Stimulated activated CD4-positive, alpha-beta T cell treated with anti-CD3 and anti-CD28 coated beads, Interleukin-4, amount 100 ng/mL, for 1 hour (primary cell): ENCODE results near the gene ERVH48-1.
"Not testable (repeated sequence)": the region's sequence is repeated elsewhere in the genome, so short reads cannot be mapped to it uniquely, and the experiment has no call there.

ENCODE experiments used
- DNase-seq: peaks from one replicate; pipeline ENCODE4 v3.0.0-alpha.2; 2020

The ERVH48-1 gene

GRCh38 chr21:42938606-42938995, 13.2 kb upstream of the ERVH48-1 start:
- not testable (repeated sequence) for DNase-seq

DNA sequence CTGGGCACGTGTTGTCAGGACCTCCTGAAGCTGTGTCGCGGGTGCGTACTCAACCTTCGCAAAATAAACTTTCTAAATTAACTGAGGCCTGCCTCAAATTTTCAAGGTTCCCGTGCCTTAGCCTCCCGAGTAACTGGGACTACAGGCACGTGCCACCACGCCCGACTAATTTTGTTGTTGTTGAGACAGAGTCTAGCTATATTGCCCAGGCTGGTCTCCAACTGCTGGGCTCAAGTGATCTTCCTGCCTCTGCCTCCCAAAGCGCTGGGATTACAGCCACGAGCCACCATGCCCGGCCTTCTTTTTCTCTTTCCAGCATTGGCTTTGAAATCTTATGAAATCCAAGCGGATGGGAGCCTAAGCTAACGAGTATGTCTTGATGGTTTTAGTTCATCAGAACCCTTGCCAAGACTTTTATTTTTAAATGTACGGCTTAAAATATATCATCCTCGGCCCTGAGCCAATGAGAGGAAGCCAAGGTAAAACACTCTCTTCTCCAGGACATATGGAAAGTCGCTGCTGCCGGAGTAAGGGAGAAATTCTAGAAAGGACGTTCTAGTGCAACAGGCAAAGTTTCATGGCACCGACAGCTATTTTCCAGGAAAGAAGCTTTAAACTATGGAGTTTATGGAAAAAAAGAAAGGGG, 12.7 kb upstream of the ERVH48-1 start:
- no peak for DNase-seq

GRCh38 chr21:42937034-42937940, 11.9 kb upstream of the ERVH48-1 start:
- DNase-seq, result not testable (repeated sequence)

- DNase-seq, result not testable (repeated sequence)
These were observed 10.9 kb upstream of the ERVH48-1 start for GRCh38 chr21:42936360-42936759.

DNA sequence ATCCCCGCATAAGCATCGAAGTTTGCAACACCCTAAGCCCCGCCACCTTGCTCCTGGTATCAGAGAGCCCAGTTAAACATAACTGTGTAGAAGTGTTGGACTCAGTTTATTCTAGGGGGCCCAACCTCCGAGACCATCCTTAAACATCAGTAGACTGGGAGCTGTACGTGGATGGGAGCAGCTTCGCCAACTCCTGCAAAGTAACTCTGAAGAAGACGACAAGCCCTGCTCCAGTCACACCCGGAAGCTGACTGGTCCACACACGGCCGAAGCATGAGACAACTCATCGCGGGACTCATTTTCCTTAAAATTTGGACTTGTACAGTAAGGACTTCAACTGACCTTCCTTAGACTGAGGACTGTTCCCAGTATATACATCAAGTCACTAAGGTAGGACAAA, 8.5 kb upstream of the ERVH48-1 start:
- DNase-seq, result not testable (repeated sequence)

GRCh38 chr21:42933137-42933970, 7.9 kb upstream of the ERVH48-1 start:
- not testable (repeated sequence) for DNase-seq

DNA sequence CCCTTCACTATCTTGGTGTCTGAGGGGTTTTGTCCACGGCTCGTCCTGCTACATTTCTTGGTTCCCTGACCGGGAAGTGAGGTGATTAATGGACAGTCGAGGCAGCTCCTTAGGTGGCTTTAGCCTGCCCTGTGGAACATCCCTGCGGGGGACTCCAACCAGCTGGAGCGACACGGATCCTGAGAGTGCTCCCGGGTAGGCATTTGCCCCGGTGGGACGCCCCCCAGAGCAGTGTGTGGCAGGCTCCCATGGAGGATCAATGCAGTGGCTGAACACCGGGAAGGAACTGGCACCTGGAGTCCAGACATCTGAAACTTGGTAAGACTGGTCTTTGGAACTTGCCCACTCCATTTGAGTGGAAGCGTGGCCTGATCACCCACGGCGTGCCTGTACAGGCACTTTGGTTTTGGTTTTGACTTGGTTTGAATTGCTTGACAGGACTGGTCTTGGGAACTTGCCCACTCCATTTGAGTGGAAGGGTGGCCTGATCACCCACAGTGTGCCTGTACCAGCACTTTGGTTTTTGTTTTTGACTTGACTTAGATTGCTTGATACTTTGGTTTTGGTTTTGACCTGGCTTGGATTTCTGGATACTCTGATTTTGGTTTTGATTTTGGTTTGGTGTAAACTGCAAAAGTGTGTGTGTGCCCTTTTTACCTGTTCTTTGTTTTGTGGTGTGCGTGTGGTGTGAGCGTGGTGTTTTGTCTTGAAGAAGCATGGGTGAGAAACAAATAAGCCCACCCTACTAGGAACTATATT, 7.1 kb upstream of the ERVH48-1 start:
- DNase-seq, result not testable (repeated sequence)

DNA sequence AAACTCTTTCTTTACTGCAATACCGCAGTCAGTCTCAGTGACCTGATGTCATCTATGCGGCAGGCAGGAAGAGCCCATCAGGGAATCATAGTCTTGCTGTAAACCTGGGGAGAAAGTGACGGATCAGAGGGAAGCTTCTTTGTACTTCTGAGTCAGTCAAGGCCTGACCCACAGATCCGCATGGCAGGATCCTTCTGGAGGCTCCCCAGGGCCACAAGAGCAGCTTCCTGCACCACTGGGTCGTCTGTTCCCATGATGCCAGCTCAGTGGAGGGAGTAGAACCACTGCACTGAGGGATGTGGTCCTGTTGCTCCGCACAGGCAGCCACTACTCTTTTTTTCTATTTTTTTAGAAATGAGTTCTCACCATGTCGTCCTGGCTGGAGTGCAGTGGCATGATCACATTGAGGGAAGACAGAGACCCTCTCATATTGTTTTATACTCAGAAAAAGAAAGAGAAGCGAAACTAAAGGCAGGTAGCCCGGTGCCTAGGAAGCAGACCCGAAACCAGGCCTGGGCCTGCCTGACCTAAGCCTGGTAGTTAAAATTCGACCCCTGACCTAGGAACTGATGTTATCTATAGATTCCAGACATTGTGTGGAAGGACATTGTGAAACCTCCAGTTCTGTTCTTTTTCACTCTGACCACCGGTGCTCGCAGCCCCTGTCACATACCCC, 6.3 kb upstream of the ERVH48-1 start:
- DNase-seq, result no peak

DNA sequence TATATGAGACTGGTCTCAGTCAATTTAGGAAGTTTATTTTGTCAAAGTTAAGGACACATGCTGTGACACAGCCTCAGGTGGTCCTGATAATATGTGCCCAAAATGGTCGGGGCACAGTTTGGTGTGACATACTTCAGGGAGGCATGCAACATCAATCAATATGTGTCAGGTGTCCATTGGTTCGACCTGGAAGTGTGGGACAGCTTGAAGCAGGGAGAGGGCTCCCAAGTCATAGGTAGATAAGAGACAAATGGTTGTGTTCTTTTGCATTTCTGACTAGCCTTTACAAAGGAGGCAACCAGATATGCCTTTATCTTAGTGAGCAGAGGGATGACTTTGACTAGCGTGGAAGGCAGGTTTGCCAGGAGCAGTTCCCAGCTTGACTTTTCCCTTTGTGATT, 4.5 kb upstream of the ERVH48-1 start:
- DNase-seq, result no peak

DNA sequence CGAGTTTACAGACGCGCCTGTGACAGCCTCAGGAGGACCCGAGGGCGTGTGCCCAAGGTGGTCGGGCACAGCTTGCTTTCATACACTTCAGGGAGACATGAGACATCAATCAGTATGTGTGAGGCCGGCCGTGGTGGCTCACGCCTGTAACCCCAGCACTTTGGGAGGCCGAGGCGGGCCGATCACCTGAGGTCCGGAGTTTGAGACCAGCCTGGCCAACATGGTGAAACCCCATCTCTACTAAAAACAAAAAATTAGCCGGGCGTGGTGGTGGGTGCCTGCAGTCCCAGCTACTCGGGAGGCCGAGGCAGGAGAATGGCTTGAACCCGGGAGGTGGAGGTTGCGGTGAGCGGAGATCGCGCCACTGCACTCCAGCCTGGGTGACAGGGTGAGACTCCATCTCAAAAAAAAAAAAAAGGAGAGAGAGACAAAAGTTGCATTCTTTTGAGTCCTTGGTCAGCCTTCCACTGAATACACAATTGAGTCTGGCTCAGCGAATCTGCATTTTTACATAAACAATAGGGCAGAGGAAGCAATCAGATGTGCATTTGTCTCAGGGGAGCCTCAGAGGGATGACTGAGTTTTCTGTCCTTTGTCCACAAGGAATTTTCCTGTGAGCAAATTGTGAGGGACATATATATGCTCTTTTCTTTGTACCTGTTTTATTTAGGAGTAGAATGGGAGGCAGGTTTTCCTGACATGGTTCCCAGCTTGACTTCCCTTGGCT, 2.2 kb upstream of the ERVH48-1 start:
- not testable (repeated sequence) for DNase-seq

DNA sequence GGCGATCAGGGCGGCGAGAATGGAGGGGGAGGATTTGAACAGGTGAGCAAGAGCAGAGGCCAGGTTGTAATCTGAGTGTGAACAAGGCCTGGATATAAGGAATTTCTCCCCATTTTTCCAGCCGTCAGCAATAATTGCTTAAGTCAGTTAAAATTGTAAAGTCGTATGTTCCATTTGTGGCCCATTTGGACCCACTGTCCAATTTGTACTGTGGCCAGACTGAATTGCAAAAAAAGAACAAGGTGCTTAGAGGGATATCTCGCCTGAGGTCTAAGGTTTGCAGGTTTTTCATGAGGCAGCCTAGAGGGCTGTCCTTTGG, 1.0 kb downstream of the ERVH48-1 start:
- DNase-seq, result no peak

DNA sequence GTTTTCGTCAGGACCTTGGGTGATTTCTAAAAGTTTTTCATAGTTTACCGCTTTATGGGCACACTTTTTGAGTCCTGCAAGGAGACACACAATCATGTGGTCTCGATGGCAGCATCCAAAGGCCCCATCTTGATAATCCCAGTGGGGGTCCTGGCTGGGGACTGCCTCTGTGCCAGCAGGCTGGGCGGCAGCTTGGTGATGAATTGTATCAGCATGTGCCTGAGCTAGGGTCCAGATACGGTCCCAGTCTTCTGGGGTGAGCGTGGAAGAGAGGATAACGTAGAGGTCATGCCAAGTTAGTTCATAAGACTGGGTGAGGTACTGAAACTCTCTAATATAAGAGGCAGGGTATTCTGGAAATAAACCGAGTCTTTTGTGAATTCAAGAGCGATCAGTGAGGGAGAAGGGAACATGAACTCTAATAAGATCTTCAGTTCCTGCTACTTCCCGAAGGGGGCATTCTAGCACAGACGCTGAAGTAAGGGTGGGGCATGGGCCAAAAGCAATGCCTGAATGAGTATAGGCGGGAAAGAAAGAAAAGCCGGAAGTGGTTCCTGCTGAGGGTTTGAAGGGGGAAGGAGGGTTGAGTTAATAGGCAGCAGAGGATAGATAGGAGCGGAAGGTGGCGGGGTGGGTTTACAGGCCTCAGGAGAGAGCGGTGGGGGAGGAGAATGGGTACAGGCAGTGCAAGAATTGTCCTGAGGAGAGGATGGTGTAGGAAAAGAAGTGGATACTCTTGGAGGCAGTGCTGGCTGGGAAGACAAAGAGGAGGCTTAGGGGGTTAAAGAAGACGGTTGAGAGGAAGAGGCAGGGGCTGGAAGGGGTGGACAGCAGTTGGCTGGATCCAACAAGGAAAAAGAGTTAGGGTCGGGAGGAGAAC, 1.6 kb downstream of the ERVH48-1 start:
- DNase-seq, result peak; percentile 50

DNA sequence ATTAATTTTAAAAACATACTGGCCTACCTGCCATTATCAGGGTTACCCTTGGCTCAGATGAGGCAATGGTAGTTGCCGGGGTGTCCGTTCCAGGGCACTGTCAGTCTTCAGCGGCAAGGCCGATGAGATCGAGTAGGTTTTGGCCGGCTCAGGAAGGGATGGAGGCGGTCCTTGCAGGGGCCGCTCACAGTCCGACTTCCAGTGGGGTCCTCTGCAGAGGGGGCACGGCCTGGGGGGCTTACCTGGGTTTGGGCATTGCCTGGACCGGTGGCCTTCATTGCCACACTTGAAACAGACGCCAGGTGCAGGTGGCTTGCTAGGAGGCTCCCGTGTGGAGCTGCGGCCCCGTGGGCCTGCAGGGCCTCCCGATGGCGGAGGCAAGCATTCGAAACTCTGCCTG, 2.5 kb downstream of the ERVH48-1 start:
- DNase-seq, result no peak

- DNase-seq, result no peak
These were observed 3.5 kb downstream of the ERVH48-1 start for GRCh38 chr21:42921927-42922326.

DNA sequence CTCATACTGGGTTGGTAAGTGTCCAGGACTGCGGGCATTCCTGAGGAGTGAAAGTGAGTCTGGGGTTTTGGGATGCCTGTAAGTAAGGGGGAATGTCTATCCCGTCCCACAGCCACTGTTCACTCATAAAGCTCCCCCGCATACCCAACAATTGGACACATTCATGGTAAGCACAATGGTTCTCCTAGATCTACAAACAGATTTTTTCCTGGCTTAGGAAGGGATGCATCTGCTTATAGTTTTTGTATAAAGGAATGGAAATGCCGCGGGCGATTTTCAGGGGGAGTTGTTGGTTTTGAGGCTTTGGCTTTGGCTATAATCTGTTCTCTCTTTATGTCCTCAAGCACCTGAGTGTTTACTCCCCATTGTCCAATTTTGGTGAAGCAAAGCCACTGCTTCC, 7.1 kb downstream of the ERVH48-1 start:
- DNase-seq, result no peak

GRCh38 chr21:42913476-42913875, 12.0 kb downstream of the ERVH48-1 start:
- DNase-seq, result no peak

- not testable (repeated sequence) for DNase-seq
These were observed 13.5 kb downstream of the ERVH48-1 start for GRCh38 chr21:42911920-42912319.

GRCh38 chr21:42908484-42908883, 16.9 kb downstream of the ERVH48-1 start:
- not testable (repeated sequence) for DNase-seq

GRCh38 chr21:42906233-42906632, 19.2 kb downstream of the ERVH48-1 start:
- DNase-seq, result no peak

DNA sequence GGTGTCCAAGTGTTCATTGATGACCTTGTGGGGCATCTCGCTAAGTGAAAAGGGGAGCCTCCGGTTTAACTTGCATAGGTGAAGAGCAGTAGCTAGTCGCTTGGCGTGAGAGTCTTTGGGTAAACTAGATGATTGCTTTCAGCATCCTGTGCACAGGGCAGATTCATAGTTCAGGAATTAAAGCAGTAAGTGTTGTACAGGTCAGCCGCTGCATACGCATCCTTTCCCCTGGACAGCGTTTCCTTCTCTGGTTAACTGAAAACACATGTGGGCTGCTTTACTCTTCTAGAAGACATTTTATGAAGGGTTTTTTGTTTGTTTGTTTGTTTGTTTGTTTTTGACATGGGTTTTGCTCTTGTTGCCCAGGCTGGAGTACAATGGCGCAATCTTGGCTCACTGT, 20.2 kb downstream of the ERVH48-1 start:
- no peak for DNase-seq
